GM23338 (cell line): ENCODE data around the gene FTL. TPM values are rescaled to one million over a fixed set of nuclear protein-coding genes. Genes with fewer than 3 reads are reported as not detected.

Experiments used
- ATAC-seq: fragments of 200-7000 bp; cut with Tn5 transposase; 3 replicates; pipeline ENCODE4 v1.9.1; 2020
- DNase-seq: peaks from one replicate; pipeline ENCODE4 v3.0.0-alpha.2; 2015; ENCODE audit warnings: low spot score
- H2AFZ ChIP-seq: fragments of 200-600 bp; sonication (generic); 2 replicates; pipeline ENCODE4 v1.8.0; 2016; ENCODE audit warnings: antibody characterized with exemption, mild to moderate bottlenecking, moderate library complexity
- H3F3A ChIP-seq: fragments of 200-600 bp; sonication (generic); replicated peaks from 2 replicates; pipeline ENCODE4 v1.8.0; 2017; ENCODE audit warnings: antibody characterized with exemption, mixed run types, low read depth
- H3K27ac ChIP-seq: fragments of 200-600 bp; sonication (generic); 2 replicates; pipeline ENCODE4 v1.6.1; 2016; ENCODE audit warnings: low read depth
- H3K27me3 ChIP-seq: fragments of 200-600 bp; sonication (generic); 2 replicates; pipeline ENCODE4 v1.8.0; 2016; ENCODE audit warnings: mild to moderate bottlenecking, mixed run types, moderate library complexity; ENCODE audit not compliant: insufficient read depth
- H3K36me3 ChIP-seq: fragments of 200-600 bp; sonication (generic); 2 replicates; pipeline ENCODE4 v1.8.0; 2016; ENCODE audit warnings: mild to moderate bottlenecking; ENCODE audit not compliant: insufficient read depth
- H3K4me1 ChIP-seq: fragments of 200-600 bp; sonication (generic); 2 replicates; pipeline ENCODE4 v1.8.0; 2016; ENCODE audit warnings: mild to moderate bottlenecking, moderate library complexity; ENCODE audit not compliant: insufficient read depth
- H3K4me2 ChIP-seq: fragments of 200-600 bp; sonication (generic); 2 replicates; pipeline ENCODE4 v1.7.1; 2017; ENCODE audit warnings: mixed run types
- H3K4me3 ChIP-seq: fragments of 200-600 bp; sonication (generic); 2 replicates; pipeline ENCODE4 v1.6.1; 2016; ENCODE audit warnings: mixed run types
- H3K79me2 ChIP-seq: fragments of 200-600 bp; sonication (generic); replicated peaks from 2 replicates; pipeline ENCODE4 v1.8.0; 2017; ENCODE audit warnings: mild to moderate bottlenecking; ENCODE audit not compliant: insufficient read depth
- H3K9me2 ChIP-seq: fragments of 200-600 bp; sonication (generic); 2 replicates; pipeline ENCODE4 v1.8.0; 2017; ENCODE audit not compliant: insufficient read depth
- H4K20me1 ChIP-seq: fragments of 200-600 bp; sonication (generic); replicated peaks from 2 replicates; pipeline ENCODE4 v1.8.0; 2017; ENCODE audit warnings: mild to moderate bottlenecking; ENCODE audit not compliant: insufficient read depth
- H3K27ac Mint-ChIP-seq: 2 replicates; pipeline ENCODE4 v1.8.0; 2020; ENCODE audit warnings: inconsistent platforms, mild to moderate bottlenecking, moderate library complexity, mixed read lengths
- H3K27me3 Mint-ChIP-seq: 3 replicates; pipeline ENCODE4 v1.8.0; 2022; ENCODE audit warnings: low read depth, mild to moderate bottlenecking, moderate library complexity, mixed read lengths, inconsistent platforms; ENCODE audit not compliant: insufficient read depth, poor library complexity
- H3K36me3 Mint-ChIP-seq: 3 replicates; pipeline ENCODE4 v1.8.0; 2021; ENCODE audit warnings: low read depth, mild to moderate bottlenecking, inconsistent platforms, moderate library complexity, mixed read lengths
- H3K4me1 Mint-ChIP-seq: 3 replicates; pipeline ENCODE4 v1.8.0; 2020; ENCODE audit warnings: mild to moderate bottlenecking, inconsistent platforms, mixed read lengths
- H3K4me3 Mint-ChIP-seq: 3 replicates; pipeline ENCODE4 v1.8.0; 2021; ENCODE audit warnings: moderate library complexity, mild to moderate bottlenecking, inconsistent platforms, mixed read lengths
- H3K9me3 Mint-ChIP-seq: 3 replicates; pipeline ENCODE4 v1.8.0; 2020; ENCODE audit warnings: moderate library complexity, mild to moderate bottlenecking, inconsistent platforms, mixed read lengths
- CREB1 ChIP-seq: fragments of 250-450 bp; sonication (Bioruptor Pico); IDR thresholded peaks from 2 replicates; pipeline ENCODE4 v1.5.0; 2020; ENCODE audit warnings: low read depth, mild to moderate bottlenecking, moderate library complexity
- EZH2 ChIP-seq: fragments of 200-600 bp; sonication (generic); IDR thresholded peaks from one replicate; pipeline ENCODE4 v1.8.0; 2017; ENCODE audit warnings: antibody characterized with exemption, mild to moderate bottlenecking, low read depth; ENCODE audit not compliant: unreplicated experiment
- JUNB ChIP-seq: IDR thresholded peaks from one replicate; pipeline ENCODE4 v1.6.1; 2016; ENCODE audit warnings: antibody characterized with exemption; ENCODE audit not compliant: unreplicated experiment
- STAT1 ChIP-seq: IDR thresholded peaks from one replicate; pipeline ENCODE4 v1.6.1; 2016; ENCODE audit warnings: antibody characterized with exemption; ENCODE audit not compliant: unreplicated experiment
- polyA plus RNA-seq: library from polyadenylated mRNA; unstranded; fragments of >200 nt; fragmentation: Nextera tagmentation; extraction: Ambion mirVana; gene quantifications from 2 replicates; pipeline ENCODE4 v1.2.1, GENCODE V29; 2016
- total RNA-seq: library from RNA; depleted of rRNA; stranded (reverse); fragments of >200 nt; shearing (Covaris generic); gene quantifications from 2 replicates; pipeline ENCODE4 v1.2.3, GENCODE V29; 2014
- TF ChIP-seq, protein P1 (sequence below), 2 experiments: fragments of 200-600 bp in 1 of 2; sonication (generic) in 1 of 2; conservative IDR thresholded peaks; 2 replicates each; pipeline versions ENCODE4 v1.5.1 to v1.6.1; 2016 to 2017; ENCODE audit warnings: antibody characterized with exemption in 2 of 2, low read depth in 2 of 2, mild to moderate bottlenecking in 2 of 2, moderate library complexity in 1 of 2
- TF ChIP-seq, protein P2 (sequence below): fragments of 250-450 bp; sonication (Bioruptor Pico); IDR thresholded peaks from 2 replicates; pipeline ENCODE4 v1.5.0; 2020; ENCODE audit warnings: mild to moderate bottlenecking, moderate library complexity
- TF ChIP-seq, protein P3 (sequence below): IDR thresholded peaks from 2 replicates; pipeline ENCODE4 v1.6.1; 2016; ENCODE audit warnings: antibody characterized with exemption
- TF ChIP-seq, protein P4 (sequence below): IDR thresholded peaks from one replicate; pipeline ENCODE4 v1.6.1; 2018; ENCODE audit warnings: antibody characterized with exemption; ENCODE audit not compliant: unreplicated experiment

FTL gene
- total and polyA plus RNA-seq, 2 experiments from 2014 or later, result 2,064 to 5,436 TPM

DNA sequence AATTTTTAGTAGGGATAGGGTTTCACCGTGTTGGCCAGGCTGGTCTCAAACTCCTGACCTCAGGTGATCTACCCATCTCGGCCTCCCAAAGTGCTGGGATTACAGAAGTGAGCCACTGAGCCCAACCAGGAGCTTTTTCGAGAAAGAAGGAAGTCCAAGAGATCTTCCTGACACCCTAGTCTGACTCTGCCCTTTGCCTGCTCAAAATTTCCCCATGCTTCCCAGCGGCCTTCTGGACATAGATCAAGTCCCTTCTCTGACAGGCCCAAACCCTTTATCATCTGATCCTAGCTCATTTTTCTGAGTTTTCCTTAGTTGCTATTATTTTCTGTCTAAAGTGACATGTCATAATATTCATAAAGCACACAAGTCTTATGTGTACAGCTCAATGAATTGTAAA lies 12.0 kb upstream of the FTL start:
- no peak overlapping the region for H3K27ac Mint-ChIP-seq
- TF ChIP-seq, protein P1, sequence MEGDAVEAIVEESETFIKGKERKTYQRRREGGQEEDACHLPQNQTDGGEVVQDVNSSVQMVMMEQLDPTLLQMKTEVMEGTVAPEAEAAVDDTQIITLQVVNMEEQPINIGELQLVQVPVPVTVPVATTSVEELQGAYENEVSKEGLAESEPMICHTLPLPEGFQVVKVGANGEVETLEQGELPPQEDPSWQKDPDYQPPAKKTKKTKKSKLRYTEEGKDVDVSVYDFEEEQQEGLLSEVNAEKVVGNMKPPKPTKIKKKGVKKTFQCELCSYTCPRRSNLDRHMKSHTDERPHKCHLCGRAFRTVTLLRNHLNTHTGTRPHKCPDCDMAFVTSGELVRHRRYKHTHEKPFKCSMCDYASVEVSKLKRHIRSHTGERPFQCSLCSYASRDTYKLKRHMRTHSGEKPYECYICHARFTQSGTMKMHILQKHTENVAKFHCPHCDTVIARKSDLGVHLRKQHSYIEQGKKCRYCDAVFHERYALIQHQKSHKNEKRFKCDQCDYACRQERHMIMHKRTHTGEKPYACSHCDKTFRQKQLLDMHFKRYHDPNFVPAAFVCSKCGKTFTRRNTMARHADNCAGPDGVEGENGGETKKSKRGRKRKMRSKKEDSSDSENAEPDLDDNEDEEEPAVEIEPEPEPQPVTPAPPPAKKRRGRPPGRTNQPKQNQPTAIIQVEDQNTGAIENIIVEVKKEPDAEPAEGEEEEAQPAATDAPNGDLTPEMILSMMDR (conservative IDR thresholded peaks at IDR 0.05; ENCODE audit: low read depth in 2 of 2), result no peak
- no peak for TF ChIP-seq EZH2
- no peak for TF ChIP-seq JUNB
- TF ChIP-seq, protein P2, sequence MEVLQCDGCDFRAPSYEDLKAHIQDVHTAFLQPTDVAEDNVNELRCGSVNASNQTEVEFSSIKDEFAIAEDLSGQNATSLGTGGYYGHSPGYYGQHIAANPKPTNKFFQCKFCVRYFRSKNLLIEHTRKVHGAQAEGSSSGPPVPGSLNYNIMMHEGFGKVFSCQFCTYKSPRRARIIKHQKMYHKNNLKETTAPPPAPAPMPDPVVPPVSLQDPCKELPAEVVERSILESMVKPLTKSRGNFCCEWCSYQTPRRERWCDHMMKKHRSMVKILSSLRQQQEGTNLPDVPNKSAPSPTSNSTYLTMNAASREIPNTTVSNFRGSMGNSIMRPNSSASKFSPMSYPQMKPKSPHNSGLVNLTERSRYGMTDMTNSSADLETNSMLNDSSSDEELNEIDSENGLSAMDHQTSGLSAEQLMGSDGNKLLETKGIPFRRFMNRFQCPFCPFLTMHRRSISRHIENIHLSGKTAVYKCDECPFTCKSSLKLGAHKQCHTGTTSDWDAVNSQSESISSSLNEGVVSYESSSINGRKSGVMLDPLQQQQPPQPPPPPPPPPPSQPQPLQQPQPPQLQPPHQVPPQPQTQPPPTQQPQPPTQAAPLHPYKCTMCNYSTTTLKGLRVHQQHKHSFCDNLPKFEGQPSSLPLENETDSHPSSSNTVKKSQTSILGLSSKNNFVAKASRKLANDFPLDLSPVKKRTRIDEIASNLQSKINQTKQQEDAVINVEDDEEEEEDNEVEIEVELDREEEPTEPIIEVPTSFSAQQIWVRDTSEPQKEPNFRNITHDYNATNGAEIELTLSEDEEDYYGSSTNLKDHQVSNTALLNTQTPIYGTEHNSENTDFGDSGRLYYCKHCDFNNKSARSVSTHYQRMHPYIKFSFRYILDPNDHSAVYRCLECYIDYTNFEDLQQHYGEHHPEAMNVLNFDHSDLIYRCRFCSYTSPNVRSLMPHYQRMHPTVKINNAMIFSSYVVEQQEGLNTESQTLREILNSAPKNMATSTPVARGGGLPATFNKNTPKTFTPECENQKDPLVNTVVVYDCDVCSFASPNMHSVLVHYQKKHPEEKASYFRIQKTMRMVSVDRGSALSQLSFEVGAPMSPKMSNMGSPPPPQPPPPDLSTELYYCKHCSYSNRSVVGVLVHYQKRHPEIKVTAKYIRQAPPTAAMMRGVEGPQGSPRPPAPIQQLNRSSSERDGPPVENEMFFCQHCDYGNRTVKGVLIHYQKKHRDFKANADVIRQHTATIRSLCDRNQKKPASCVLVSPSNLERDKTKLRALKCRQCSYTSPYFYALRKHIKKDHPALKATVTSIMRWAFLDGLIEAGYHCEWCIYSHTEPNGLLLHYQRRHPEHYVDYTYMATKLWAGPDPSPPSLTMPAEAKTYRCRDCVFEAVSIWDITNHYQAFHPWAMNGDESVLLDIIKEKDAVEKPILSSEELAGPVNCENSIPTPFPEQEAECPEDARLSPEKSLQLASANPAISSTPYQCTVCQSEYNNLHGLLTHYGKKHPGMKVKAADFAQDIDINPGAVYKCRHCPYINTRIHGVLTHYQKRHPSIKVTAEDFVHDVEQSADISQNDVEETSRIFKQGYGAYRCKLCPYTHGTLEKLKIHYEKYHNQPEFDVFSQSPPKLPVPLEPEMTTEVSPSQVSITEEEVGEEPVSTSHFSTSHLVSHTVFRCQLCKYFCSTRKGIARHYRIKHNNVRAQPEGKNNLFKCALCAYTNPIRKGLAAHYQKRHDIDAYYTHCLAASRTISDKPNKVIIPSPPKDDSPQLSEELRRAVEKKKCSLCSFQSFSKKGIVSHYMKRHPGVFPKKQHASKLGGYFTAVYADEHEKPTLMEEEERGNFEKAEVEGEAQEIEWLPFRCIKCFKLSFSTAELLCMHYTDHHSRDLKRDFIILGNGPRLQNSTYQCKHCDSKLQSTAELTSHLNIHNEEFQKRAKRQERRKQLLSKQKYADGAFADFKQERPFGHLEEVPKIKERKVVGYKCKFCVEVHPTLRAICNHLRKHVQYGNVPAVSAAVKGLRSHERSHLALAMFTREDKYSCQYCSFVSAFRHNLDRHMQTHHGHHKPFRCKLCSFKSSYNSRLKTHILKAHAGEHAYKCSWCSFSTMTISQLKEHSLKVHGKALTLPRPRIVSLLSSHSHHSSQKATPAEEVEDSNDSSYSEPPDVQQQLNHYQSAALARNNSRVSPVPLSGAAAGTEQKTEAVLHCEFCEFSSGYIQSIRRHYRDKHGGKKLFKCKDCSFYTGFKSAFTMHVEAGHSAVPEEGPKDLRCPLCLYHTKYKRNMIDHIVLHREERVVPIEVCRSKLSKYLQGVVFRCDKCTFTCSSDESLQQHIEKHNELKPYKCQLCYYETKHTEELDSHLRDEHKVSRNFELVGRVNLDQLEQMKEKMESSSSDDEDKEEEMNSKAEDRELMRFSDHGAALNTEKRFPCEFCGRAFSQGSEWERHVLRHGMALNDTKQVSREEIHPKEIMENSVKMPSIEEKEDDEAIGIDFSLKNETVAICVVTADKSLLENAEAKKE (CRISPR knock-in tag), result no peak
- no peak for TF ChIP-seq STAT1
- TF ChIP-seq, protein P3, sequence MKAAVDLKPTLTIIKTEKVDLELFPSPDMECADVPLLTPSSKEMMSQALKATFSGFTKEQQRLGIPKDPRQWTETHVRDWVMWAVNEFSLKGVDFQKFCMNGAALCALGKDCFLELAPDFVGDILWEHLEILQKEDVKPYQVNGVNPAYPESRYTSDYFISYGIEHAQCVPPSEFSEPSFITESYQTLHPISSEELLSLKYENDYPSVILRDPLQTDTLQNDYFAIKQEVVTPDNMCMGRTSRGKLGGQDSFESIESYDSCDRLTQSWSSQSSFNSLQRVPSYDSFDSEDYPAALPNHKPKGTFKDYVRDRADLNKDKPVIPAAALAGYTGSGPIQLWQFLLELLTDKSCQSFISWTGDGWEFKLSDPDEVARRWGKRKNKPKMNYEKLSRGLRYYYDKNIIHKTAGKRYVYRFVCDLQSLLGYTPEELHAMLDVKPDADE, result no peak
- no peak for TF ChIP-seq CREB1 (CRISPR knock-in tag)
- TF ChIP-seq, protein P4, sequence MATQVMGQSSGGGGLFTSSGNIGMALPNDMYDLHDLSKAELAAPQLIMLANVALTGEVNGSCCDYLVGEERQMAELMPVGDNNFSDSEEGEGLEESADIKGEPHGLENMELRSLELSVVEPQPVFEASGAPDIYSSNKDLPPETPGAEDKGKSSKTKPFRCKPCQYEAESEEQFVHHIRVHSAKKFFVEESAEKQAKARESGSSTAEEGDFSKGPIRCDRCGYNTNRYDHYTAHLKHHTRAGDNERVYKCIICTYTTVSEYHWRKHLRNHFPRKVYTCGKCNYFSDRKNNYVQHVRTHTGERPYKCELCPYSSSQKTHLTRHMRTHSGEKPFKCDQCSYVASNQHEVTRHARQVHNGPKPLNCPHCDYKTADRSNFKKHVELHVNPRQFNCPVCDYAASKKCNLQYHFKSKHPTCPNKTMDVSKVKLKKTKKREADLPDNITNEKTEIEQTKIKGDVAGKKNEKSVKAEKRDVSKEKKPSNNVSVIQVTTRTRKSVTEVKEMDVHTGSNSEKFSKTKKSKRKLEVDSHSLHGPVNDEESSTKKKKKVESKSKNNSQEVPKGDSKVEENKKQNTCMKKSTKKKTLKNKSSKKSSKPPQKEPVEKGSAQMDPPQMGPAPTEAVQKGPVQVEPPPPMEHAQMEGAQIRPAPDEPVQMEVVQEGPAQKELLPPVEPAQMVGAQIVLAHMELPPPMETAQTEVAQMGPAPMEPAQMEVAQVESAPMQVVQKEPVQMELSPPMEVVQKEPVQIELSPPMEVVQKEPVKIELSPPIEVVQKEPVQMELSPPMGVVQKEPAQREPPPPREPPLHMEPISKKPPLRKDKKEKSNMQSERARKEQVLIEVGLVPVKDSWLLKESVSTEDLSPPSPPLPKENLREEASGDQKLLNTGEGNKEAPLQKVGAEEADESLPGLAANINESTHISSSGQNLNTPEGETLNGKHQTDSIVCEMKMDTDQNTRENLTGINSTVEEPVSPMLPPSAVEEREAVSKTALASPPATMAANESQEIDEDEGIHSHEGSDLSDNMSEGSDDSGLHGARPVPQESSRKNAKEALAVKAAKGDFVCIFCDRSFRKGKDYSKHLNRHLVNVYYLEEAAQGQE, result no peak
- Histone ChIP-seq H3K9me2 (no peaks in the 10 kb centered on the region), H3K4me2 (no peak overlapping the region), H3K36me3 (peaks cover 10% of the 10 kb centered on the region), H3K27me3 (no peaks in the 10 kb centered on the region), H3K27ac (no peak overlapping the region), H3K4me1 (peaks cover 12% of the 10 kb centered on the region; the same call in 1 of the 2 replicates), H3K4me3 (no peak overlapping the region), H4K20me1 (peaks cover 13% of the 10 kb centered on the region; the same call in 1 of the 2 replicates), H3K79me2 (peaks cover 29% of the 10 kb centered on the region), H3F3A (peaks cover 17% of the 10 kb centered on the region), H2AFZ (no peak overlapping the region)
- H3K4me3 Mint-ChIP-seq, result no peak overlapping the region; the same call in 2 of the 3 replicates
- ATAC-seq, result no peak
- peaks cover 32% of the 10 kb centered on the region for H3K36me3 Mint-ChIP-seq
- H3K4me1 Mint-ChIP-seq, result peaks cover 16% of the 10 kb centered on the region
- H3K27me3 Mint-ChIP-seq, result peaks cover 19% of the 10 kb centered on the region
- DNase-seq, result no peak
- peaks cover 8% of the 10 kb centered on the region for H3K9me3 Mint-ChIP-seq
